ENCODE data around the gene BCL11A.

The BCL11A gene

DNA sequence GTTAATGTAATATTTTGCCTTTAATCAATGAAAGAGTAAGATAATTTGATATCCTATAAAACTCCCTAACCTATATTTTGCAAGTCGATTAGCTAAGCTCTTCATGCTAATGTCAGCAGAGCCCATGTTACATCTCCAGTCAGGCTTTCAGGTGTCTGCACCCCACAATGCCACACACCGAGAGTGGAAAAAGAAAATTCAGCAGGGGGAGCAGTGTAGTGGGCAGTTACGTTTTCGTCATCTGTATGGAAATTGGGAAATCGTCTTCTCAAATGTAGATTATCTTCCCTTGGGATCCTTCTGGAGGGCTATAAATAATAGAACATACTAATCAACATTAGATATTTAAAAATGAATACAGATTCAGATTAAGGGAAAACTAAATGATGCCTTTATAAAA lies 66.3 kb downstream of the BCL11A start:
- DNase-seq (ENCODE audit: low read depth): no peak
- TF ChIP-seq, protein P1, sequence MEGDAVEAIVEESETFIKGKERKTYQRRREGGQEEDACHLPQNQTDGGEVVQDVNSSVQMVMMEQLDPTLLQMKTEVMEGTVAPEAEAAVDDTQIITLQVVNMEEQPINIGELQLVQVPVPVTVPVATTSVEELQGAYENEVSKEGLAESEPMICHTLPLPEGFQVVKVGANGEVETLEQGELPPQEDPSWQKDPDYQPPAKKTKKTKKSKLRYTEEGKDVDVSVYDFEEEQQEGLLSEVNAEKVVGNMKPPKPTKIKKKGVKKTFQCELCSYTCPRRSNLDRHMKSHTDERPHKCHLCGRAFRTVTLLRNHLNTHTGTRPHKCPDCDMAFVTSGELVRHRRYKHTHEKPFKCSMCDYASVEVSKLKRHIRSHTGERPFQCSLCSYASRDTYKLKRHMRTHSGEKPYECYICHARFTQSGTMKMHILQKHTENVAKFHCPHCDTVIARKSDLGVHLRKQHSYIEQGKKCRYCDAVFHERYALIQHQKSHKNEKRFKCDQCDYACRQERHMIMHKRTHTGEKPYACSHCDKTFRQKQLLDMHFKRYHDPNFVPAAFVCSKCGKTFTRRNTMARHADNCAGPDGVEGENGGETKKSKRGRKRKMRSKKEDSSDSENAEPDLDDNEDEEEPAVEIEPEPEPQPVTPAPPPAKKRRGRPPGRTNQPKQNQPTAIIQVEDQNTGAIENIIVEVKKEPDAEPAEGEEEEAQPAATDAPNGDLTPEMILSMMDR (conservative IDR thresholded peaks at IDR 0.05; ENCODE audit: low read depth, low read length): no peak
- H3K4me3 ChIP-seq (ENCODE audit: low read length): no peak overlapping the region

DNA sequence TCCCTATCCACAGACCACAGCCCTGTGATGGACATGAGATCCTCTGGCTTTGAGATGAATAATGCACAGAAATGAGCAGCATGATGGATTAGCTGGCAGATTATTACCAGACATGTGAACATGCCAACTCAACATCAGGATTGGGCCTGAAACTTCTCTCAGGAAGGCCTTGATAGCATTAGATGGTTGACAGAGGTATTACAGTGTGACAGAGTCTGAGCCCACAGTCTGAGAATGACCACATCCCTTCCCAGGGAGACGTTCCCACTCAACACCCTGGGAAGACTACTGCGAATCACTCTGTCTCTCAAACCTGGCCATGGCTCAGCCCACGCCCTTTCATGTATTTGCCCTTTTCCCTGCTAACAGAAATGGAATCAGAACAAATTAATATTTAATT lies 66.9 kb downstream of the BCL11A start:
- no peak overlapping the region for H3K4me3 ChIP-seq (ENCODE audit: low read length)
- TF ChIP-seq, protein P1 (conservative IDR thresholded peaks at IDR 0.05; ENCODE audit: low read depth, low read length): no peak
- DNase-seq (ENCODE audit: low read depth): no peak

DNA sequence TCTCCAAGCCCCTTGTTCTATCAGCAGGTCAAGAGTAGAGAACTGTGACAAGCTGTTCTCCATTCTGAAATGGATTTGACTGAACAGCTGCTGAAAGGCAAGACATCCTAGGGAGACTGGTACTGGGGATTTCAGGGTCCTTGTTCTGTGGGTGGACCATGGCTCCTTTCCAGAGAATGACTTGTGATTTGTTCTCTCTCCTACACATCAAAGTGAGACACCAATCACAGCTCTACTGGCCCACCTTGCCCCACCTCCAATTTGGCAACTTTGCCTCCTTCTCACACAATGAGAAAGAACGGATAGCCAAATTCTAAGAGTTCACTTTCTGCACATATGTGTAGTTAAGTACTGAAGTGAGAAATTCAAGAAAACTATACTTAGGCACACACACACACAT lies 67.4 kb downstream of the BCL11A start:
- no peak for DNase-seq (ENCODE audit: low read depth)
- no peak overlapping the region for H3K4me3 ChIP-seq (ENCODE audit: low read length)
- TF ChIP-seq, protein P1 (conservative IDR thresholded peaks at IDR 0.05; ENCODE audit: low read depth, low read length): no peak

DNA sequence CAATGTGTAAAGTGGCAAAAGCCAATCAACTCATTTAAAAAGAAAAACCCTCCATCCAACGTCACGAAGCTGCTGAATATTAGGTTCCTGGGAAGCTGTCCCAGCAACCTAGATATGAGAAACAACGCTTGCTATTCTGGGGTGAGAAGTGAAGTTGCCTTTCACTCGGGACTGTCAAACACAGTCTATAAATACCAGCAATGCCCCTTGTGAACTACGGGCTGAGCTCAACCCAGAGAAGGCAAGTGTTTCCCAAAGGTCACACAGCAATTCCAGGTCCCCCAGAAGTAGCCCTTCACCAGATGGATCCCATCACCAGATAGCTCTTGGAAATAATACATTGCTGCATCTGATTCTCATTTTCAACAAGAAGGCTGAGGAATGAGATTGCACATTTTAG lies 67.9 kb downstream of the BCL11A start:
- H3K4me3 ChIP-seq (ENCODE audit: low read length): no peak overlapping the region
- no peak for DNase-seq (ENCODE audit: low read depth)
- TF ChIP-seq, protein P1 (conservative IDR thresholded peaks at IDR 0.05; ENCODE audit: low read depth, low read length): no peak

DNA sequence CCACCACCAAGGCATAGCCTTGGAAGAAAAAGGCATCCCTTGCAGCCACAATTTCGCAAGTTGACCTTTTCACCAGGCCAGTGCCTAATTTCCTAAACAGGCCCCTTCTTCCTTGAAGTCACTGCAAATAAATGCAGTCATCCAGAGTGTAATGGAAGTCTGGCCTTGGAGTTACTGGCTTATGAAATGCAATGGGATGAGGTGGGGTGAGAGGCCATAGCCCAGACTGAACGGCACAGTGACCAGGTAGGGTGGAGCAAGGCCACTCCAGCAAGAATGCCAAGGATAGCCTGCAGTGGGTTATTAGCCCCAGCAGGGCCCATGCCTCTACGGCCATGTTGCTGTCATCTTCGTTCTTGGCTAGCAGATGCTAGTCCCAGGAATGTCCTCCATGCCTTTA lies 68.4 kb downstream of the BCL11A start:
- TF ChIP-seq, protein P1 (conservative IDR thresholded peaks at IDR 0.05; ENCODE audit: low read depth, low read length): no peak
- DNase-seq (ENCODE audit: low read depth): no peak
- no peak overlapping the region for H3K4me3 ChIP-seq (ENCODE audit: low read length)

DNA sequence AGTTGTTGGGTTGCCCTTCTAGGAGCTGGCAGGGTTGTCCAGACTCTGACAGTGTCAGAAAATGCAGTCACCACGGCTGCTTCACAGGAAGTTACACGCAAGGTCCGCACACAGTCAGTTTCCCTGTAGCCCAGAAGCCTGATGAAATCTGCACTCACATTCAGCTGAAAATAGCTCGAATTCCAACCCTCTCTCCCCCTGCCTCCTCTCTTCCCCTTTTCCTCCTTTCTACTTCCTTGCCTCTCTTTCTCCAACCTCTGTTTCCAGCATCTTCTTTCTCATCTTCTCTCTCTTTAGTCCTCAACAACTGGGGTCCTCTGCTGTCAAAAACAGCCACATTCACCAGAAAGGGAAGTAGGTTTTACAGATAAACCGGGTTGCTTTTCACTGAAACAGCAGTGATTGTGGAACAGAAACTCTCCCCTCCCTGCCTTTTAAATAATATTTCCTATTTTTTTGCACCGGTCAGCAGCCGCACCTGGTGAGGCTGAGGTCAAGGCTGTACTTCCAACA lies 69.3 kb downstream of the BCL11A start:
- TF ChIP-seq, protein P1 (conservative IDR thresholded peaks at IDR 0.05; ENCODE audit: low read depth, low read length): no peak
- peak overlapping the region; percentile 9 for H3K4me3 ChIP-seq (ENCODE audit: low read length)
- peak; percentile 19 for DNase-seq (ENCODE audit: low read depth)

DNA sequence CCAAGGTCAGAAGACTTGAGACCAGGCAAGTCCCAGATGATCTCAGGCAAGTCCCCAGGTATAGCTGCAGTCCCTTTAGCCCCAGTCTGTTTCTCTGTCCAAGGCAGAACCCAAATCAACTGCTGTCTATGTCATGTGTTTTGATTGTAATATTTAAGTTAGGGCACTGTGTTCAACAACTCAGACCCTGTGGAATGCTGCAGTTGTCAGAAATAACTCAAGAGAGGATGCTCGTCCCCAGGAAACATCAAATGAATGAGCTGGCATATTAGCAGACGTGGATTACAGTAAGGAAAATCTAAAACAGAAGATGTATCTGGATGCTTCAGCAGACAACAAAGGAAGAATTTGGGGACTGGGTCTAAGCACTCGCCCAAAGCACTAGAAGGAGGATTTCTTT lies 70.1 kb downstream of the BCL11A start:
- DNase-seq (ENCODE audit: low read depth): no peak
- H3K4me3 ChIP-seq (ENCODE audit: low read length): no peak overlapping the region
- TF ChIP-seq, protein P1 (conservative IDR thresholded peaks at IDR 0.05; ENCODE audit: low read depth, low read length): no peak

All from retinal pigment epithelial cell (primary cell).